IMR-90 (cell line): ENCODE data around the gene DNAJB5. TPM values are rescaled to one million over a fixed set of nuclear protein-coding genes. Genes with fewer than 3 reads are reported as not detected.

Experiments used
- ATAC-seq: fragments of 200-7000 bp; cut with Tn5 transposase; 2 replicates; pipeline ENCODE4 v1.9.1; 2020; ENCODE audit warnings: low read depth, mild to moderate bottlenecking, moderate library complexity
- BruUV-seq: library from RNA; stranded (reverse); fragments of 400-500 nt; replicated peaks from 2 replicates; lab custom pipeline; 2021; lab: Mats Ljungman, UMichigan
- CTCF ChIA-PET: fragments of 300-600 bp; formaldehyde crosslinking; extraction: SDS; loops from one replicate; lab custom pipeline; 2021; ENCODE audit warnings: antibody characterized with exemption; lab: Yijun Ruan, JAX
- POLR2A ChIA-PET: fragments of 300-600 bp; sonication (Branson Sonifier 250); formaldehyde crosslinking; loops from one replicate; lab custom pipeline; 2022; ENCODE audit warnings: antibody characterized with exemption; ENCODE audit not compliant: unreplicated experiment; lab: Charles Lee
- DNase-seq: peaks from one replicate; pipeline ENCODE4 v3.0.0; 2013
- H2AFZ ChIP-seq: replicated peaks from 2 replicates; pipeline ENCODE3; 2013; ENCODE audit warnings: low read length, mild to moderate bottlenecking; ENCODE audit not compliant: poor library complexity
- H2AK5ac ChIP-seq: 2 replicates; pipeline ENCODE4 v1.6.1; 2013; ENCODE audit warnings: low read depth, low read length, inconsistent platforms
- H2AK9ac ChIP-seq: replicated peaks from 2 replicates; pipeline ENCODE3; 2013; ENCODE audit warnings: mild to moderate bottlenecking, low read depth, low read length, moderate library complexity; ENCODE audit not compliant: poor library complexity
- H2BK120ac ChIP-seq: 2 replicates; pipeline ENCODE4 v1.6.1; 2013; ENCODE audit warnings: low read depth, low read length, inconsistent platforms
- H2BK15ac ChIP-seq: 3 replicates; pipeline ENCODE4 v1.6.1; 2013; ENCODE audit warnings: low read depth, low read length, inconsistent platforms
- H2BK20ac ChIP-seq: 2 replicates; pipeline ENCODE4 v1.6.1; 2013; ENCODE audit warnings: low read depth, mild to moderate bottlenecking, inconsistent platforms, low read length, moderate library complexity
- H2BK5ac ChIP-seq: 2 replicates; pipeline ENCODE4 v1.6.1; 2013; ENCODE audit warnings: mild to moderate bottlenecking, low read depth, low read length, inconsistent platforms; ENCODE audit not compliant: poor library complexity, severe bottlenecking
- H3K14ac ChIP-seq: replicated peaks from 2 replicates; pipeline ENCODE4 v1.6.1; 2013; ENCODE audit warnings: low read depth, low read length, inconsistent platforms
- H3K18ac ChIP-seq: 2 replicates; pipeline ENCODE4 v1.6.1; 2013; ENCODE audit warnings: low read depth, low read length, control low read depth
- H3K23ac ChIP-seq: 2 replicates; pipeline ENCODE4 v1.6.1; 2013; ENCODE audit warnings: low read depth, low read length, inconsistent platforms
- H3K27ac ChIP-seq: 2 replicates; pipeline ENCODE4 v1.5.1; 2013; ENCODE audit warnings: mild to moderate bottlenecking, control low read depth, low read length; ENCODE audit not compliant: insufficient read depth
- H3K27me3 ChIP-seq: 2 replicates; pipeline ENCODE4 v1.6.1; 2013; ENCODE audit warnings: low read length; ENCODE audit not compliant: control insufficient read depth, insufficient read depth
- H3K36me3 ChIP-seq: 2 replicates; pipeline ENCODE4 v1.6.1; 2013; ENCODE audit warnings: low read length, mixed read lengths; ENCODE audit not compliant: control insufficient read depth, insufficient read depth
- H3K4ac ChIP-seq: 2 replicates; pipeline ENCODE4 v1.6.1; 2013; ENCODE audit warnings: low read depth, low read length, inconsistent platforms
- H3K4me1 ChIP-seq: 2 replicates; pipeline ENCODE4 v1.6.1; 2013; ENCODE audit warnings: low read length, mixed read lengths; ENCODE audit not compliant: control insufficient read depth, insufficient read depth
- H3K4me2 ChIP-seq: 2 replicates; pipeline ENCODE4 v1.6.1; 2013; ENCODE audit warnings: low read depth, mild to moderate bottlenecking, control low read depth, low read length, moderate library complexity
- H3K4me3 ChIP-seq: 2 replicates; pipeline ENCODE4 v1.5.1; 2013; ENCODE audit warnings: low read depth, mild to moderate bottlenecking, control low read depth, low read length, moderate library complexity; ENCODE audit not compliant: insufficient read depth
- H3K56ac ChIP-seq: 2 replicates; pipeline ENCODE4 v1.6.1; 2013; ENCODE audit warnings: low read length, inconsistent platforms; ENCODE audit not compliant: insufficient read depth; ENCODE audit errors: extremely low read depth
- H3K79me1 ChIP-seq, 2 experiments: 2 replicates each; pipeline ENCODE4 v1.6.1; 2013; ENCODE audit warnings: low read length in 2 of 2, inconsistent platforms in 1 of 2, low read depth in 1 of 2
- H3K9ac ChIP-seq: 2 replicates; pipeline ENCODE4 v1.6.1; 2013; ENCODE audit warnings: low read depth, low read length, control low read depth
- H3K9me1 ChIP-seq: 2 replicates; pipeline ENCODE4 v1.6.1; 2013; ENCODE audit warnings: low read length, inconsistent platforms; ENCODE audit not compliant: insufficient read depth
- H3K9me3 ChIP-seq: 2 replicates; pipeline ENCODE4 v1.6.1; 2013; ENCODE audit warnings: low read length; ENCODE audit not compliant: control insufficient read depth, insufficient read depth
- H4K20me1 ChIP-seq: 2 replicates; pipeline ENCODE4 v1.6.1; 2013; ENCODE audit warnings: low read length, inconsistent platforms; ENCODE audit not compliant: insufficient read depth
- H4K5ac ChIP-seq: 2 replicates; pipeline ENCODE4 v1.6.1; 2013; ENCODE audit warnings: mild to moderate bottlenecking, low read depth, low read length, control low read depth
- H4K8ac ChIP-seq, 2 experiments: 2 replicates each; pipeline ENCODE4 v1.6.1; 2013; ENCODE audit warnings: low read depth in 2 of 2, low read length in 2 of 2, control low read depth in 1 of 2, inconsistent platforms in 1 of 2
- H4K91ac ChIP-seq: 2 replicates; pipeline ENCODE4 v1.6.1; 2013; ENCODE audit warnings: low read depth, low read length, inconsistent platforms; ENCODE audit not compliant: insufficient read depth
- CEBPB ChIP-seq: IDR thresholded peaks from 2 replicates; pipeline ENCODE4 v1.6.1; 2012; ENCODE audit warnings: low read depth, low read length, improper control_type of control experiment
- CTCF ChIP-seq: conservative IDR thresholded peaks from 2 replicates; pipeline ENCODE4 v1.5.1; 2012; ENCODE audit warnings: mild to moderate bottlenecking, low read depth, low read length, improper control_type of control experiment
- FOS ChIP-seq: fragments of 150-350 bp; IDR thresholded peaks from 2 replicates; pipeline ENCODE4 v1.6.1; 2016; ENCODE audit warnings: low read depth, low read length
- MAFK ChIP-seq: IDR thresholded peaks from 2 replicates; pipeline ENCODE4 v1.6.1; 2012; ENCODE audit warnings: low read depth, low read length, improper control_type of control experiment
- MAZ ChIP-seq: IDR thresholded peaks from 2 replicates; pipeline ENCODE4 v1.6.1; 2012; ENCODE audit warnings: low read depth, mild to moderate bottlenecking, low read length, improper control_type of control experiment, moderate library complexity, borderline replicate concordance
- MXI1 ChIP-seq: IDR thresholded peaks from 2 replicates; pipeline ENCODE4 v1.6.1; 2012; ENCODE audit warnings: low read depth, mild to moderate bottlenecking, low read length, moderate library complexity, borderline replicate concordance
- NFE2L2 ChIP-seq: fragments of 150-350 bp; IDR thresholded peaks from 2 replicates; pipeline ENCODE4 v1.6.1; 2016; ENCODE audit warnings: low read depth, mild to moderate bottlenecking, low read length
- RAD21 ChIP-seq: IDR thresholded peaks from 2 replicates; pipeline ENCODE4 v1.6.1; 2012; ENCODE audit warnings: low read length, improper control_type of control experiment
- USF2 ChIP-seq: fragments of 150-350 bp; IDR thresholded peaks from 2 replicates; pipeline ENCODE4 v1.6.1; 2017; ENCODE audit warnings: mild to moderate bottlenecking, antibody characterized with exemption, low read length, low read depth
- WGBS, 2 experiments: methylation state at CpG; one replicate each; pipeline versions ENCODE4 v1.1.5 to v1.1.7; 2013; ENCODE audit warnings: missing lambda C conversion rate in 2 of 2; ENCODE audit not compliant: insufficient read length in 1 of 2; ENCODE audit errors: extremely low coverage in 2 of 2; 5-methylcytosine and 5-hydroxymethylcytosine counted together
- dilution Hi-C: fragments of 300-500 bp; cut with HindIII; formaldehyde crosslinking; loops from one replicate; pipeline ENCODE4 v1.14.3; 2018; ENCODE audit warnings: low sequenced_read_pairs; ENCODE audit not compliant: unreplicated experiment
- in situ Hi-C: fragments of 300-500 bp; cut with MboI; formaldehyde crosslinking; loops from 3 replicates; pipeline ENCODE4 v1.14.3; 2019; ENCODE audit warnings: low sequenced_read_pairs, inconsistent platforms, mixed read lengths
- intact Hi-C: fragments of 100-400 bp; cut with micrococcal nuclease; formaldehyde crosslinking; loops from 2 replicates; pipeline ENCODE4 v1.10.0; 2022
- polyA plus RNA-seq, 3 experiments: library from polyadenylated mRNA; depleted of rRNA; stranded (reverse); fragments of >200 nt; gene quantifications; 2 replicates each; pipeline ENCODE4 v1.2.3, GENCODE V29; 2012; ENCODE audit warnings: low replicate concordance in 1 of 3
- total RNA-seq: library from RNA; depleted of rRNA; stranded (reverse); fragments of >200 nt; gene quantifications from 2 replicates; pipeline ENCODE4 v1.2.3, GENCODE V29; 2012
- TF ChIP-seq, protein P1 (sequence below): fragments of 150-350 bp; IDR thresholded peaks from 2 replicates; pipeline ENCODE4 v1.6.1; 2016; ENCODE audit warnings: low read depth, mild to moderate bottlenecking, low read length, moderate library complexity, borderline replicate concordance

Gene DNAJB5
- total and polyA plus RNA-seq, 2 of the 4 experiments (the other 2 are of a cell fraction): 11.4 to 14.9 TPM

GRCh38 chr9:34996181-34996904 lies 6.8 kb downstream of the DNAJB5 start (continued):
- TF ChIP-seq MXI1: no peak

- H3K36me3 ChIP-seq: peaks cover 19% of the 10 kb centered on the region
- H4K20me1 ChIP-seq: no peaks in the 10 kb centered on the region
- no peak overlapping the region for H2BK5ac ChIP-seq
- no peak overlapping the region for H3K14ac ChIP-seq
- dilution Hi-C loops: no loop called here
- no peak overlapping the region for H3K23ac ChIP-seq
- H3K27ac ChIP-seq: no peak overlapping the region
- no peaks in the 10 kb centered on the region for H3K27me3 ChIP-seq
- no peak overlapping the region for H2BK20ac ChIP-seq
- no peak overlapping the region for H3K4me3 ChIP-seq
- peaks cover 38% of the 10 kb centered on the region for H3K9me1 ChIP-seq
- intact Hi-C loops: no loop called here
- H2AFZ ChIP-seq: no peak overlapping the region
- H3K79me1 ChIP-seq: peaks cover 6 to 47% of the 10 kb centered on the region in 2 experiments
- in situ Hi-C loops: no loop called here
- H2BK120ac ChIP-seq: no peak overlapping the region
- H2AK5ac ChIP-seq: no peak overlapping the region; the same call in 1 of the 2 replicates
- H4K8ac ChIP-seq: no peak overlapping the region
- H3K18ac ChIP-seq: no peak overlapping the region
- BruUV-seq: no TSS peak
- no peak overlapping the region for H3K4ac ChIP-seq
- H4K5ac ChIP-seq: no peak overlapping the region
- H4K91ac ChIP-seq: no peak overlapping the region
- no peak overlapping the region for H3K9ac ChIP-seq
- ChIA-PET POLR2A (interaction anchor here (0.6 kb wide), 1 partner anchor 85 kb away, joined by 4 read pairs; no protein-coding TSS in a partner anchor), CTCF (interaction anchor here (0.8 kb wide), 1 partner anchor 442 kb away, joined by 3 read pairs; no protein-coding TSS in a partner anchor)
- no peaks in the 10 kb centered on the region for H3K9me3 ChIP-seq
- H3K56ac ChIP-seq: no peak overlapping the region
- no peak overlapping the region for H2BK15ac ChIP-seq
- TF ChIP-seq MAFK (no peak), CEBPB (no peak), CTCF (no peak), FOS (no peak), RAD21 (no peak), MXI1 (no peak), USF2 (no peak), MAZ (no peak), NFE2L2 (no peak)
- TF ChIP-seq, protein P1, sequence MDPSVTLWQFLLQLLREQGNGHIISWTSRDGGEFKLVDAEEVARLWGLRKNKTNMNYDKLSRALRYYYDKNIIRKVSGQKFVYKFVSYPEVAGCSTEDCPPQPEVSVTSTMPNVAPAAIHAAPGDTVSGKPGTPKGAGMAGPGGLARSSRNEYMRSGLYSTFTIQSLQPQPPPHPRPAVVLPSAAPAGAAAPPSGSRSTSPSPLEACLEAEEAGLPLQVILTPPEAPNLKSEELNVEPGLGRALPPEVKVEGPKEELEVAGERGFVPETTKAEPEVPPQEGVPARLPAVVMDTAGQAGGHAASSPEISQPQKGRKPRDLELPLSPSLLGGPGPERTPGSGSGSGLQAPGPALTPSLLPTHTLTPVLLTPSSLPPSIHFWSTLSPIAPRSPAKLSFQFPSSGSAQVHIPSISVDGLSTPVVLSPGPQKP: no peak
- DNase-seq (no peak), ATAC-seq (no peak)
- H2AK9ac ChIP-seq: no peak overlapping the region
- WGBS, 2 experiments: 90% methylated on average over 9 of the region's 10 CpGs; no CpG with 5 or more reads in 1 of the 2 experiments
- H3K4me1 ChIP-seq: peaks cover 37% of the 10 kb centered on the region
- H3K4me2 ChIP-seq: no peak overlapping the region
Observed at GRCh38 chr9:34996905-34997279, 7.3 kb downstream of the DNAJB5 start.
